Right lobe of liver (tissue), 4 donors: ENCODE measurements around the gene SUPT4H1.

Source experiments
- POLR2A ChIP-seq: fragments of 450-650 bp; IDR thresholded peaks from one replicate; pipeline ENCODE4 v1.6.1; 2017; ENCODE audit warnings: antibody characterized with exemption, mild to moderate bottlenecking
- TF ChIP-seq, protein P1 (sequence below), 4 donors: fragments of 200-600 bp in 3 of 4; fragments of 450-650 bp in 1 of 4; IDR thresholded peaks; one replicate each; pipeline versions ENCODE4 v1.5.1 to v1.8.0; 2016 to 2022; ENCODE audit warnings: antibody characterized with exemption in 4 of 4, mild to moderate bottlenecking in 2 of 4
- donor health status: DM: no; HTN: no; CAD: no.
- donor health status: DM: no; HTN: no; CAD: no.
- donor health status: DM: no; HTN: yes; CAD: no.

DNA sequence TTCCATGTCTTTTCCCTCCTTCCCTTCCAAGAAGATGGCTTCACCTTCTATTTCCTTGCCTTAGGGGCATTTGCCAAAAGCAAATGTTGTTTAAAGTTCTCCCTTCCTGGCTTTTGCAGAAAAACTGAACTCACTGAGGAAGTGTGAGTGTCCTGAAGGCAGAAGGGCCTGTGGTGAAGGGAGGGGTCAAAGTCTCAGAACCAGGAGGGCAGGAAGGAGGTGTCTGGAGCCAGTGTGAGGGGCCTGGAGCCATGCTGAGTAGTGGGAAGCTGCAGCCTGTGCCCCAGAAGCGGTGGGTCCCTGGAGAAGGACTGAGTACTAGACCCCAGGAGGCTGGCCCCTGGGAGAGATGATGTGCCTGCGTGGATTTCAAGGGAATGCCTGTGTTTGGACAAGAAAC is 23.8 kb upstream of the SUPT4H1 start:
- TF ChIP-seq, protein P1, sequence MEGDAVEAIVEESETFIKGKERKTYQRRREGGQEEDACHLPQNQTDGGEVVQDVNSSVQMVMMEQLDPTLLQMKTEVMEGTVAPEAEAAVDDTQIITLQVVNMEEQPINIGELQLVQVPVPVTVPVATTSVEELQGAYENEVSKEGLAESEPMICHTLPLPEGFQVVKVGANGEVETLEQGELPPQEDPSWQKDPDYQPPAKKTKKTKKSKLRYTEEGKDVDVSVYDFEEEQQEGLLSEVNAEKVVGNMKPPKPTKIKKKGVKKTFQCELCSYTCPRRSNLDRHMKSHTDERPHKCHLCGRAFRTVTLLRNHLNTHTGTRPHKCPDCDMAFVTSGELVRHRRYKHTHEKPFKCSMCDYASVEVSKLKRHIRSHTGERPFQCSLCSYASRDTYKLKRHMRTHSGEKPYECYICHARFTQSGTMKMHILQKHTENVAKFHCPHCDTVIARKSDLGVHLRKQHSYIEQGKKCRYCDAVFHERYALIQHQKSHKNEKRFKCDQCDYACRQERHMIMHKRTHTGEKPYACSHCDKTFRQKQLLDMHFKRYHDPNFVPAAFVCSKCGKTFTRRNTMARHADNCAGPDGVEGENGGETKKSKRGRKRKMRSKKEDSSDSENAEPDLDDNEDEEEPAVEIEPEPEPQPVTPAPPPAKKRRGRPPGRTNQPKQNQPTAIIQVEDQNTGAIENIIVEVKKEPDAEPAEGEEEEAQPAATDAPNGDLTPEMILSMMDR (IDR thresholded peaks at IDR 0.05): no peak
- TF ChIP-seq POLR2A: no peak
